ENCODE results near the gene HIC1. TPM values are rescaled to one million over a fixed set of nuclear protein-coding genes. Genes with fewer than 3 reads are reported as not detected.

HIC1 gene
- total and polyA plus RNA-seq, 3 experiments from 2014 or later: 1.3 to 42.7 (median 39.5) TPM

GRCh38 chr17:2028737-2029136 is 26.2 kb upstream of the HIC1 start:
- H3K27me3 Mint-ChIP-seq: peaks cover 15 to 25% of the 10 kb centered on the region in 2 donors
- peaks cover 27 to 48% (median 34%) of the 10 kb centered on the region in 3 donors for H3K4me1 Mint-ChIP-seq
- no peaks in the 10 kb centered on the region for H3K9me3 Mint-ChIP-seq
- Histone ChIP-seq H3K27ac (ENCODE audit: low read depth, low read length) (no peak overlapping the region), H3K27me3 (ENCODE audit: insufficient read depth, low read length, poor library complexity, severe bottlenecking) (peaks cover 13% of the 10 kb centered on the region), H3K4me3 (ENCODE audit: low read length) (no peak overlapping the region), H3K9me3 (ENCODE audit: low read length) (no peaks in the 10 kb centered on the region), H3K36me3 (ENCODE audit: insufficient read depth, low read length) (no peaks in the 10 kb centered on the region), H3K4me1 (ENCODE audit: insufficient read depth, low read length) (peaks cover 41% of the 10 kb centered on the region)
- POLR2A ChIA-PET: no interaction called here
- H3K36me3 Mint-ChIP-seq: peaks cover 0 to 22% (median 2%) of the 10 kb centered on the region in 3 donors
- H3K27ac Mint-ChIP-seq: no peak overlapping the region
- H3K4me3 Mint-ChIP-seq: peak overlapping the region in 6 of 7 donors; percentile 15 to 81 (median 26)
- DNase-seq: no peak
- CTCF ChIA-PET: interaction anchor here (1.2 to 1.6 kb wide), 2 partner anchors 164 to 217 kb away, joined by 3 to 4 read pairs; no protein-coding TSS in a partner anchor

DNA sequence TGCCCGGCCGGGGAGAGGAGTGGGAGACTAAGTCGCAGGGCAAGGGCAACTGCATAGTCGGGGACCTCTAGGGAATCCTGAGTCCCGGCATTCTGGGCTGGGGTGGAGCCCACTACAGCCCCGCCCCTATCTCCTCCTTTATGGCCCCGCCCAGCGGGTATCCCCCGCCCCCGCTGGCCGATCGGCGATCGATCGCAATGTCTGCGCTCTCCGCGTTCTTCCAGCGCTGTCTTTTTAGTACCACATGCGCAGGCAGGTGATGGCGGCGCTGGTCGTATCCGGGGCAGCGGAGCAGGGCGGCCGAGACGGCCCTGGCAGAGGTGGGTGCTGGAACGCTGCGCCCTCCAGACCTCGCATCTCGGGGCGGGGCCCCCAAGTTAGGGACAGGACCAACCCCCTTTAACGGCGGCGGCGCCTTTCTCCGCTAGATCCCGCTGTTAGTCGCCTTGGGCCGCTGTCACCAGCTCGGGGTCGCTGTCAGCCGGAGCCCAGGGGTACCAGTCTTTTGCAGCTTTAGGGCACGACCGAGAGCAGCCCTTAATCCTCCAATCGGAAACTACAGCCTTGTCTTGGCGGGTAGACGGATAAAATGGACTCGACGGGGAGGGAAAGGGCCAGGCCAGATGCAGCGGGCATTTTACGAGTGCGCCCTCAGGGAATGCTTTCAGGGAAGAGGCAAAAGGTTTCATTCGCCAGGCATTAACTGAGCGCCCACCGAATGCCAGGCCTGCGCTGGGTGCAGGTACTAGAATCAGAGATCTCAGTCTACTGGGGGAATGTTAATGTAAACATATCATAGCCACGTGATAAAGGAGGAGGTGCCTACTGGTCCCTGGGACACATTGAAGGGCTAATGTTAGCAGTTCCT is 24.8 kb upstream of the HIC1 start, which contains the start of gene DPH1:
Gene DPH1, plus strand, starts transcription at position 243 of the 868 bp plus-strand sequence. Its CDS starts 17 bp downstream, at position 260.
- Mint-ChIP-seq H3K4me1 (peaks cover 25 to 46% (median 34%) of the 10 kb centered on the region in 3 donors), H3K27me3 (peaks cover 15 to 22% of the 10 kb centered on the region in 2 donors), H3K4me3 (peak within 1 kb of the TSS; percentile 90 to 98 (median 96))

GRCh38 chr17:2030779-2031163 is 24.1 kb upstream of the HIC1 start:
- Mint-ChIP-seq H3K27ac (peak overlapping the region; percentile 83 to 96 (median 86)), H3K4me3 (peak overlapping the region; percentile 90 to 98 (median 96)), H3K36me3 (peaks cover 0 to 28% (median 2%) of the 10 kb centered on the region in 3 donors), H3K4me1 (peaks cover 25 to 39% (median 33%) of the 10 kb centered on the region in 3 donors), H3K27me3 (peaks cover 11 to 17% of the 10 kb centered on the region in 2 donors), H3K9me3 (no peaks in the 10 kb centered on the region)
- POLR2A ChIA-PET: interaction anchor here (0.6 to 1.1 kb wide), 3 partner anchors 10 to 163 kb away, joined by 3 to 4 read pairs (median 3); partner anchors contain the start of gene OVCA2
- H3K4me3 ChIP-seq (ENCODE audit: low read length): peak overlapping the region; percentile 99
- no peaks in the 10 kb centered on the region for H3K9me3 ChIP-seq (ENCODE audit: low read length)
- peak in 2 of 5 donors; percentile 31 to 73 for DNase-seq
- peaks cover 5% of the 10 kb centered on the region for H3K27me3 ChIP-seq (ENCODE audit: insufficient read depth, low read length, poor library complexity, severe bottlenecking)
- H3K27ac ChIP-seq (ENCODE audit: low read depth, low read length): peak overlapping the region; percentile 82
- H3K4me1 ChIP-seq (ENCODE audit: insufficient read depth, low read length): peaks cover 32% of the 10 kb centered on the region
- no peaks in the 10 kb centered on the region for H3K36me3 ChIP-seq (ENCODE audit: insufficient read depth, low read length)
- CTCF ChIA-PET: interaction anchor here (1.3 to 1.5 kb wide), 3 partner anchors 10 to 127 kb away, joined by 3 to 7 read pairs (median 4); partner anchors contain the start of gene HIC1

More for the DNA sequence above, 24.8 kb upstream of the HIC1 start, which contains the start of gene DPH1:
- Mint-ChIP-seq H3K36me3 (peaks cover 0 to 26% (median 2%) of the 10 kb centered on the region in 3 donors), H3K27ac (peak within 1 kb of the TSS; percentile 83 to 96 (median 86)), H3K9me3 (no peaks in the 10 kb centered on the region)
- H3K27ac ChIP-seq (ENCODE audit: low read depth, low read length): peak within 1 kb of the TSS; percentile 82
- H3K36me3 ChIP-seq (ENCODE audit: insufficient read depth, low read length): no peaks in the 10 kb centered on the region
- DNase-seq: peak; percentile 75 to 89 (median 79)
- H3K9me3 ChIP-seq (ENCODE audit: low read length): no peaks in the 10 kb centered on the region
- peaks cover 34% of the 10 kb centered on the region for H3K4me1 ChIP-seq (ENCODE audit: insufficient read depth, low read length)
- H3K27me3 ChIP-seq (ENCODE audit: insufficient read depth, low read length, poor library complexity, severe bottlenecking): peaks cover 5% of the 10 kb centered on the region
- peak within 1 kb of the TSS; percentile 99 for H3K4me3 ChIP-seq (ENCODE audit: low read length)
- ChIA-PET CTCF (interaction anchor here (1.4 to 1.6 kb wide), 2 partner anchors 126 to 215 kb away, joined by 3 to 4 read pairs; no protein-coding TSS in a partner anchor), POLR2A (interaction anchor here (0.6 to 1.1 kb wide), 3 partner anchors 10 to 426 kb away, joined by 3 read pairs; partner anchors contain the start of gene OVCA2)

DNA sequence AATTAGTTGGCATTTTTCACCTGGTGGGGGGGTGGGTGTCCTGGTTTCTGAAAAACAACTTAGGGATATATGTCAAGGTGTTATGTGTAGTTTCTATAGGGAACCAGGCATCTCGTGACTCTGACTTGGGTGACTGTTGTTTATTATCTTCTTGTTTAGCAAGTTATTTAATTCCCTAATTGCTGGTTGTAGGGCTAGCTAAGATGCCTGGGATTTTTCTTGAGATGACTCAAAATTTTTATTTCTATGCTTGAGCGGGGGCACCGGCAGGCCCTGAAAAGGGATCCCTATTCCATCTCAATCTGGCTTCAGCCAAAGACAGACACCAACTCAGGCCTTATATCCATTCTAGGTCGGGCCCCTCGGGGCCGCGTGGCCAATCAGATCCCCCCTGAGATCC is 21.8 kb upstream of the HIC1 start:
- H3K4me3 ChIP-seq (ENCODE audit: low read length): no peak overlapping the region
- no peaks in the 10 kb centered on the region for H3K27me3 ChIP-seq (ENCODE audit: insufficient read depth, low read length, poor library complexity, severe bottlenecking)
- Mint-ChIP-seq H3K27ac (no peak overlapping the region), H3K4me1 (peaks cover 20 to 33% (median 27%) of the 10 kb centered on the region in 3 donors), H3K9me3 (no peaks in the 10 kb centered on the region), H3K36me3 (peaks cover 0 to 51% (median 4%) of the 10 kb centered on the region in 3 donors), H3K27me3 (peaks cover 0 to 4% of the 10 kb centered on the region in 2 donors), H3K4me3 (peak overlapping the region in 2 of 7 donors; percentile 19 to 87)
- H3K27ac ChIP-seq (ENCODE audit: low read depth, low read length): no peak overlapping the region
- POLR2A ChIA-PET: interaction anchor here (0.7 kb wide), 1 partner anchor 182 kb away, joined by 3 read pairs; no protein-coding TSS in a partner anchor
- CTCF ChIA-PET: interaction anchor here (0.8 kb wide), 1 partner anchor 312 kb away, joined by 4 read pairs; no protein-coding TSS in a partner anchor
- H3K4me1 ChIP-seq (ENCODE audit: insufficient read depth, low read length): peaks cover 27% of the 10 kb centered on the region
- no peak for DNase-seq
- no peaks in the 10 kb centered on the region for H3K9me3 ChIP-seq (ENCODE audit: low read length)
- peaks cover 15% of the 10 kb centered on the region for H3K36me3 ChIP-seq (ENCODE audit: insufficient read depth, low read length)

GRCh38 chr17:2034157-2034556 is 20.7 kb upstream of the HIC1 start:
- Mint-ChIP-seq H3K9me3 (no peaks in the 10 kb centered on the region), H3K4me1 (peaks cover 20 to 33% (median 27%) of the 10 kb centered on the region in 3 donors), H3K27ac (no peak overlapping the region), H3K36me3 (peaks cover 0 to 57% (median 4%) of the 10 kb centered on the region in 3 donors), H3K4me3 (no peak overlapping the region), H3K27me3 (no peaks in the 10 kb centered on the region)
- POLR2A ChIA-PET: no interaction called here
- H3K27ac ChIP-seq (ENCODE audit: low read depth, low read length): no peak overlapping the region
- peaks cover 27% of the 10 kb centered on the region for H3K4me1 ChIP-seq (ENCODE audit: insufficient read depth, low read length)
- peaks cover 15% of the 10 kb centered on the region for H3K36me3 ChIP-seq (ENCODE audit: insufficient read depth, low read length)
- no peaks in the 10 kb centered on the region for H3K9me3 ChIP-seq (ENCODE audit: low read length)
- H3K27me3 ChIP-seq (ENCODE audit: insufficient read depth, low read length, poor library complexity, severe bottlenecking): no peaks in the 10 kb centered on the region
- CTCF ChIA-PET: no interaction called here
- H3K4me3 ChIP-seq (ENCODE audit: low read length): no peak overlapping the region
- no peak for DNase-seq

DNA sequence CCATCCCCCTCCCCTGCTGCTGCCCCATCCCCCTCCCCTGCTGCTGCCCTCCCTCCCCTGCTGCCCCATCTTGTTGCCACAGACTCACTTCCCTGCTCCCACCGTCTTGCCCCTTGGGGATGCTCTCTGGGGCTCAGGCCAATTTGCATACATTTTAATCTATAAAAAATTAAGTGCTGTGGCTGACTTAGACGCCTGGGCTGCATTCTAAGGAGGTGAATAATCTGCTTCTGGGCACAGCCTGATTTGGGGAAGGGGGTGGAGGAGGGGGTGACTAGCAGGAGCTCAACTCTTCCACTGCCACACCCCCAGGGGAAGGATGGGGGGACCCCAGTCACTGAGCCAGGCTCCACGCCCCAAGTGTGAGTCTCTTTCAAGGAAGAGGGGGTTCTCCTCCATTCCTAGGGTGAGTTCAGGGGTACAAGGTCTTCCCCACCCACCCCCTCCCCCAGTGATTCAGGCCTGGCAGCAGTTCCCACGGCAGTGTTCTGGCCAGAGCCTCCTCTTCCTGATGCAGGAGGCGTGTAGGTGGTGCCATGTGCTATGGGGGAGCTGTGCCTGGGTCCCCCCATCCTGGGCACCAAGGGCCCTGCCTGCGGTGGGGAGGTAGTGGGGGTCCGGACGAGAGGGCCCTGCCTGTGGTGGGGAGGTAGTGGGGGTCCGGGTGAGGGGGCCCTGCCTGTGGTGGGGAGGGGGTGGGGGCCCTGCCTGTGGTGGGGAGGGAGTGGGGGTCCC is 19.9 kb upstream of the HIC1 start:
- Mint-ChIP-seq H3K4me1 (peaks cover 20 to 29% (median 27%) of the 10 kb centered on the region in 3 donors), H3K9me3 (no peaks in the 10 kb centered on the region), H3K27ac (no peak overlapping the region), H3K4me3 (no peak overlapping the region), H3K27me3 (no peaks in the 10 kb centered on the region), H3K36me3 (peaks cover 0 to 61% (median 6%) of the 10 kb centered on the region in 3 donors)
- ChIA-PET CTCF (no interaction called here), POLR2A (no interaction called here)
- Histone ChIP-seq H3K4me1 (ENCODE audit: insufficient read depth, low read length) (peaks cover 22% of the 10 kb centered on the region), H3K27me3 (ENCODE audit: insufficient read depth, low read length, poor library complexity, severe bottlenecking) (no peaks in the 10 kb centered on the region), H3K4me3 (ENCODE audit: low read length) (no peak overlapping the region), H3K9me3 (ENCODE audit: low read length) (no peaks in the 10 kb centered on the region), H3K27ac (ENCODE audit: low read depth, low read length) (no peak overlapping the region), H3K36me3 (ENCODE audit: insufficient read depth, low read length) (peaks cover 15% of the 10 kb centered on the region)
- DNase-seq: no peak

- no peak overlapping the region for H3K27ac ChIP-seq (ENCODE audit: low read depth, low read length)
- no peak overlapping the region for H3K27ac Mint-ChIP-seq
- H3K36me3 Mint-ChIP-seq: peaks cover 0 to 59% (median 6%) of the 10 kb centered on the region in 3 donors
- H3K4me3 ChIP-seq (ENCODE audit: low read length): no peak overlapping the region
- no peaks in the 10 kb centered on the region for H3K9me3 Mint-ChIP-seq
- peaks cover 0 to 4% of the 10 kb centered on the region in 2 donors for H3K27me3 Mint-ChIP-seq
- H3K4me1 ChIP-seq (ENCODE audit: insufficient read depth, low read length): peaks cover 17% of the 10 kb centered on the region
- no peaks in the 10 kb centered on the region for H3K9me3 ChIP-seq (ENCODE audit: low read length)
- CTCF ChIA-PET: interaction anchor here (0.6 kb wide), 1 partner anchor 466 kb away, joined by 3 read pairs; no protein-coding TSS in a partner anchor
- POLR2A ChIA-PET: no interaction called here
- H3K4me1 Mint-ChIP-seq: peaks cover 17 to 25% (median 19%) of the 10 kb centered on the region in 3 donors
- peak overlapping the region in 1 of 7 donors; percentile 54 for H3K4me3 Mint-ChIP-seq
- H3K27me3 ChIP-seq (ENCODE audit: insufficient read depth, low read length, poor library complexity, severe bottlenecking): no peaks in the 10 kb centered on the region
- DNase-seq: no peak
- peaks cover 15% of the 10 kb centered on the region for H3K36me3 ChIP-seq (ENCODE audit: insufficient read depth, low read length)
Observed at GRCh38 chr17:2035541-2036488, 19.1 kb upstream of the HIC1 start.
